Left lung (tissue), 14 donors: Measurements from ENCODE around the gene OR8J1. TPM values are rescaled to one million over a fixed set of nuclear protein-coding genes. Genes with fewer than 3 reads are reported as not detected.

Experiments used
- ATAC-seq: fragments of 200-7000 bp; cut with Tn5 transposase; one replicate; pipeline ENCODE4 v1.9.1; 2020; ENCODE audit warnings: moderate library complexity
- DNase-seq, 4 donors: peaks; one replicate each; pipeline ENCODE4 v3.0.0-alpha.2; 2013 to 2020
- H3K27ac ChIP-seq, 2 donors: fragments of 200-600 bp; sonication (generic) in 1 of 2; one replicate each; pipeline versions ENCODE4 v1.5.0 to v1.8.0; 2020 to 2021
- H3K27me3 ChIP-seq, 2 donors: fragments of 200-600 bp; sonication (generic) in 1 of 2; one replicate each; pipeline versions ENCODE4 v1.5.0 to v1.8.0; 2020 to 2021
- H3K36me3 ChIP-seq, 2 donors: fragments of 200-600 bp; sonication (generic) in 1 of 2; one replicate each; pipeline versions ENCODE4 v1.5.0 to v1.8.0; 2020 to 2021
- H3K4me1 ChIP-seq, 2 donors: fragments of 200-600 bp; one replicate each; pipeline ENCODE4 v1.8.0; 2021
- H3K4me3 ChIP-seq, 2 donors: fragments of 200-600 bp; sonication (generic) in 1 of 2; one replicate each; pipeline versions ENCODE4 v1.5.0 to v1.8.0; 2020 to 2021; ENCODE audit warnings: mild to moderate bottlenecking in 1 of 2
- H3K9me3 ChIP-seq, 2 donors: fragments of 200-600 bp; sonication (generic) in 1 of 2; one replicate each; pipeline versions ENCODE4 v1.5.0 to v1.8.0; 2020 to 2021
- intact Hi-C, 2 donors: fragments of 100-400 bp; cut with DNase I; formaldehyde crosslinking; loops; one replicate each; pipeline versions ENCODE4 v1.11.2 to v1.14.2; 2022
- long read RNA-seq, 12 donors: library from polyadenylated mRNA in 2 of 12; unstranded in 2 of 12; transcript quantifications; one replicate each; pipeline ENCODE4 v2.0.0 and lab custom pipeline, GENCODE V29; 2019 to 2026
- polyA plus RNA-seq, 6 donors: library from polyadenylated mRNA; unstranded; fragments of 120-200 nt; gene quantifications; one replicate each; pipeline ENCODE4 v1.2.1, GENCODE V29; 2013; ENCODE audit not compliant: insufficient read length in 6 of 6
- total RNA-seq, 2 donors: library from RNA; stranded (reverse); fragmentation: NEBNext Ultra II Directional; extraction: Animal tissue kit (Norgen Biotek cat#: 25700); gene quantifications; one replicate each; pipeline ENCODE4 v1.2.1, GENCODE V29; 2021
- TF ChIP-seq, protein P1 (sequence below), 2 donors: fragments of 200-600 bp; sonication (generic) in 1 of 2; IDR thresholded peaks; one replicate each; pipeline versions ENCODE4 v1.5.0 to v1.8.0; 2021; ENCODE audit warnings: antibody characterized with exemption in 2 of 2
- donor health status: DM: no; HTN: yes; CAD: no.
- donor health status: DM: no; HTN: no; CAD: no.

OR8J1 gene, protein sequence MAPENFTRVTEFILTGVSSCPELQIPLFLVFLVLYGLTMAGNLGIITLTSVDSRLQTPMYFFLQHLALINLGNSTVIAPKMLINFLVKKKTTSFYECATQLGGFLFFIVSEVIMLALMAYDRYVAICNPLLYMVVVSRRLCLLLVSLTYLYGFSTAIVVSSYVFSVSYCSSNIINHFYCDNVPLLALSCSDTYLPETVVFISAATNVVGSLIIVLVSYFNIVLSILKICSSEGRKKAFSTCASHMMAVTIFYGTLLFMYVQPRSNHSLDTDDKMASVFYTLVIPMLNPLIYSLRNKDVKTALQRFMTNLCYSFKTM
- not detected for total RNA-seq
- not detected for polyA plus RNA-seq
- long read RNA-seq, donor 1: 0 reads
- long read RNA-seq, donor 2: 0 reads
- long read RNA-seq, donor 3: 0 reads
- long read RNA-seq, donor 4: 0 reads
- long read RNA-seq, donor 5: 0 reads
- long read RNA-seq, donor 6: 0 reads
- long read RNA-seq, donor 7: 0 reads
- long read RNA-seq, donor 8: 0 reads
- long read RNA-seq, donor 9: 0 reads
- long read RNA-seq, donor 10: 0 reads
- long read RNA-seq, donor 11: 0 reads
- long read RNA-seq, donor 12: 0 reads

GRCh38 chr11:56353991-56354390, at the start of gene OR8J1:
OR8J1 (plus strand) TSS chr11:56354291; CDS start chr11:56360247, 5,956 bp downstream.
- no peak within 1 kb of the TSS for H3K27ac ChIP-seq
- no peaks in the 10 kb centered on the region for H3K36me3 ChIP-seq
- H3K4me1 ChIP-seq: no peaks in the 10 kb centered on the region
- no peak within 1 kb of the TSS for H3K4me3 ChIP-seq
- intact Hi-C loops: no loop called here
- DNase-seq (no peak), ATAC-seq (no peak)
- TF ChIP-seq, protein P1, sequence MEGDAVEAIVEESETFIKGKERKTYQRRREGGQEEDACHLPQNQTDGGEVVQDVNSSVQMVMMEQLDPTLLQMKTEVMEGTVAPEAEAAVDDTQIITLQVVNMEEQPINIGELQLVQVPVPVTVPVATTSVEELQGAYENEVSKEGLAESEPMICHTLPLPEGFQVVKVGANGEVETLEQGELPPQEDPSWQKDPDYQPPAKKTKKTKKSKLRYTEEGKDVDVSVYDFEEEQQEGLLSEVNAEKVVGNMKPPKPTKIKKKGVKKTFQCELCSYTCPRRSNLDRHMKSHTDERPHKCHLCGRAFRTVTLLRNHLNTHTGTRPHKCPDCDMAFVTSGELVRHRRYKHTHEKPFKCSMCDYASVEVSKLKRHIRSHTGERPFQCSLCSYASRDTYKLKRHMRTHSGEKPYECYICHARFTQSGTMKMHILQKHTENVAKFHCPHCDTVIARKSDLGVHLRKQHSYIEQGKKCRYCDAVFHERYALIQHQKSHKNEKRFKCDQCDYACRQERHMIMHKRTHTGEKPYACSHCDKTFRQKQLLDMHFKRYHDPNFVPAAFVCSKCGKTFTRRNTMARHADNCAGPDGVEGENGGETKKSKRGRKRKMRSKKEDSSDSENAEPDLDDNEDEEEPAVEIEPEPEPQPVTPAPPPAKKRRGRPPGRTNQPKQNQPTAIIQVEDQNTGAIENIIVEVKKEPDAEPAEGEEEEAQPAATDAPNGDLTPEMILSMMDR (IDR thresholded peaks at IDR 0.05): no peak
- H3K9me3 ChIP-seq: no peaks in the 10 kb centered on the region
- no peaks in the 10 kb centered on the region for H3K27me3 ChIP-seq

- TF ChIP-seq, protein P1 (IDR thresholded peaks at IDR 0.05): no peak
- DNase-seq (no peak), ATAC-seq (no peak)
- H3K27me3 ChIP-seq: no peaks in the 10 kb centered on the region
- H3K27ac ChIP-seq: no peak overlapping the region
- H3K4me3 ChIP-seq: no peak overlapping the region
- peaks cover 0 to 16% of the 10 kb centered on the region in 2 donors for H3K9me3 ChIP-seq
- intact Hi-C loops: no loop called here
- H3K36me3 ChIP-seq: no peaks in the 10 kb centered on the region
- no peaks in the 10 kb centered on the region for H3K4me1 ChIP-seq
Observed at GRCh38 chr11:56307836-56308235, 46.3 kb upstream of the OR8J1 start.

DNA sequence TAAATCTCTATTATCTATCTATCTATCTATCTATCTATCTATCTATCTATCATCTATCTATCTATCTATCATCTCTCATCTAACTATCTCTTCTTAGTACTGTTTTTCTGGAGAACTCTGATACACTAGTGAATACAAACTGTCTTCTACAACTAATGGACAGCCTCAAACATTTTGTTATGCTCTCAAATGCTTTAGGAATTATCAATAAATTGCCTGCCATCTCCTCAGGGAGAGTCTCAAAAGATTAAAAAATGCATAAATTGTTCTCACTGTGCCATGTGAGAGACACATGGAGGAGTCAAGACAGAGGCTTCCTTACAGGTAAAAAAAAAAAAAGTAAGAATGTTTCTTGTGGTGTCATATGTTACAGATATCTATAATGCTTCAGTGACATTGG, 39.2 kb upstream of the OR8J1 start, which contains the start of gene OR8K3:
Gene OR8K3, plus strand, starts transcription at position 301 of the 400 bp plus-strand sequence. CDS start 3,163 bp downstream, outside the sequence.
- intact Hi-C loops: no loop called here
- no peaks in the 10 kb centered on the region for H3K4me1 ChIP-seq
- H3K27ac ChIP-seq: no peak within 1 kb of the TSS
- H3K4me3 ChIP-seq: no peak within 1 kb of the TSS
- no peaks in the 10 kb centered on the region for H3K36me3 ChIP-seq
- no peaks in the 10 kb centered on the region for H3K9me3 ChIP-seq
- TF ChIP-seq, protein P1 (IDR thresholded peaks at IDR 0.05): no peak
- DNase-seq (no peak), ATAC-seq (no peak)
- H3K27me3 ChIP-seq: no peaks in the 10 kb centered on the region

- Histone ChIP-seq H3K9me3 (peaks cover 0 to 17% of the 10 kb centered on the region in 2 donors), H3K4me3 (no peak overlapping the region), H3K4me1 (no peaks in the 10 kb centered on the region), H3K27me3 (no peaks in the 10 kb centered on the region), H3K36me3 (no peaks in the 10 kb centered on the region), H3K27ac (no peak overlapping the region)
- peak in 1 of 4 donors; percentile 68 for DNase-seq
- intact Hi-C loops: no loop called here
- no peak for ATAC-seq
- TF ChIP-seq, protein P1 (IDR thresholded peaks at IDR 0.05): no peak
Observed at GRCh38 chr11:56331861-56332491, 22.1 kb upstream of the OR8J1 start.

GRCh38 chr11:56333156-56333555, 20.9 kb upstream of the OR8J1 start:
- intact Hi-C loops: no loop called here
- no peaks in the 10 kb centered on the region for H3K4me1 ChIP-seq
- no peaks in the 10 kb centered on the region for H3K36me3 ChIP-seq
- peaks cover 0 to 22% of the 10 kb centered on the region in 2 donors for H3K9me3 ChIP-seq
- no peaks in the 10 kb centered on the region for H3K27me3 ChIP-seq
- H3K4me3 ChIP-seq: no peak overlapping the region
- H3K27ac ChIP-seq: no peak overlapping the region
- DNase-seq (no peak), ATAC-seq (no peak)
- TF ChIP-seq, protein P1 (IDR thresholded peaks at IDR 0.05): no peak
